GM12865 (cell line): ENCODE measurements around the gene PAK1IP1.
A peak's percentile ranks its signal among the peaks of the same experiment; 100 is the strongest.

ENCODE experiments used
- DNase-seq: peaks from one replicate; pipeline ENCODE4 v3.0.0; 2010; ENCODE audit warnings: low read depth
- H3K4me3 ChIP-seq: 2 replicates; pipeline ENCODE4 v1.5.1; 2011; ENCODE audit warnings: mild to moderate bottlenecking, low read depth, low read length, control low read depth
- TF ChIP-seq, protein P1 (sequence below): IDR thresholded peaks from 2 replicates; pipeline ENCODE4 v1.5.1; 2011; ENCODE audit warnings: low read length, control low read depth, low read depth, inconsistent platforms; ENCODE audit not compliant: insufficient read depth; ENCODE audit errors: missing control alignments

Gene PAK1IP1

DNA sequence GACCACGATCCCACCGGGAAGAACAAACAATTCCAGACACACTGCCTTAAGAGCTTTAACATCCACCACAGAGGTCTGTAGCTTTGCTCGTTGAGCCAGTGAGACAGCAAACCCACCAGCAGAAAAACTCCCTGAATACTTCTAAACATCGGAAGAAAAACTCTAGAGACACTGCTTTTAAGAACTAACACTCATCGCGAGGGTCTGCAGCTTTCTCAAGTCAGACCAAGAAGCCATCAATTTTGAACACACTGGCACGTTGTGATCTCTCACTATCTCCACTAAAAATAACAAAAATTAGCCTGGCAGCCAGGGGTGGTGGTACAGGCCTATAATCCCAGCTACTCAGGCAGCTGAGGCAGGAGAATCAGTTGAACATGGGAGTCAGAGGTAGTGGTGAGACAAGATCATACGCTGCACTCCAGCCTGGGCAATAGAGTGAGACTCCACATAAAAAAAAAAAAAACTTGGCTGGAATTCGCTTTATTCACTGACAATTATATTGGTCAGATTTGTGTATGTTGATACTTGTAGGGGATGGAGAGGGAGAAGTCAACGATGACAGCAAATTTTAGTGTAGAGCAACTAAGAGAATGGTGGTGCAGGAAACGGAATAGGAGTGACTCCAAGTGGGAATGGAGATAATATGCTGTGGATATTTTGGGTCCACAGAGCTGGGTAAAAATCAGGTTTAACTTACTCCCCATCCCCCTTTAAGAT is 27.2 kb downstream of the PAK1IP1 start:
- TF ChIP-seq, protein P1, sequence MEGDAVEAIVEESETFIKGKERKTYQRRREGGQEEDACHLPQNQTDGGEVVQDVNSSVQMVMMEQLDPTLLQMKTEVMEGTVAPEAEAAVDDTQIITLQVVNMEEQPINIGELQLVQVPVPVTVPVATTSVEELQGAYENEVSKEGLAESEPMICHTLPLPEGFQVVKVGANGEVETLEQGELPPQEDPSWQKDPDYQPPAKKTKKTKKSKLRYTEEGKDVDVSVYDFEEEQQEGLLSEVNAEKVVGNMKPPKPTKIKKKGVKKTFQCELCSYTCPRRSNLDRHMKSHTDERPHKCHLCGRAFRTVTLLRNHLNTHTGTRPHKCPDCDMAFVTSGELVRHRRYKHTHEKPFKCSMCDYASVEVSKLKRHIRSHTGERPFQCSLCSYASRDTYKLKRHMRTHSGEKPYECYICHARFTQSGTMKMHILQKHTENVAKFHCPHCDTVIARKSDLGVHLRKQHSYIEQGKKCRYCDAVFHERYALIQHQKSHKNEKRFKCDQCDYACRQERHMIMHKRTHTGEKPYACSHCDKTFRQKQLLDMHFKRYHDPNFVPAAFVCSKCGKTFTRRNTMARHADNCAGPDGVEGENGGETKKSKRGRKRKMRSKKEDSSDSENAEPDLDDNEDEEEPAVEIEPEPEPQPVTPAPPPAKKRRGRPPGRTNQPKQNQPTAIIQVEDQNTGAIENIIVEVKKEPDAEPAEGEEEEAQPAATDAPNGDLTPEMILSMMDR, result no peak
- H3K4me3 ChIP-seq, result peak overlapping the region; percentile 65
- DNase-seq, result no peak

DNA sequence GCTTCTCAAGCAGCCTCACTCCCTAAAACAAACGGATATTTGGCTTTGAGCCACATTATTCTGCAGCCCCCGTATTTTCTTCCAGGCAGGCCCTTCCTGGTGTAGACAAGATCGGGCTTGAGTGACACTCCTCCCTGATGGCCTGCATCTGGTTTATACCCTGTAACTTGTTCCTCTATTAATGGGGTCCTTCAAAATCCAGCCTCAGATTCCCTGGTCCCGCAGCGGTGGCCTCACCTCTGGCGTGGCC is 27.7 kb downstream of the PAK1IP1 start:
- no peak for DNase-seq
- TF ChIP-seq, protein P1, result no peak
- peak overlapping the region; percentile 65 for H3K4me3 ChIP-seq

DNA sequence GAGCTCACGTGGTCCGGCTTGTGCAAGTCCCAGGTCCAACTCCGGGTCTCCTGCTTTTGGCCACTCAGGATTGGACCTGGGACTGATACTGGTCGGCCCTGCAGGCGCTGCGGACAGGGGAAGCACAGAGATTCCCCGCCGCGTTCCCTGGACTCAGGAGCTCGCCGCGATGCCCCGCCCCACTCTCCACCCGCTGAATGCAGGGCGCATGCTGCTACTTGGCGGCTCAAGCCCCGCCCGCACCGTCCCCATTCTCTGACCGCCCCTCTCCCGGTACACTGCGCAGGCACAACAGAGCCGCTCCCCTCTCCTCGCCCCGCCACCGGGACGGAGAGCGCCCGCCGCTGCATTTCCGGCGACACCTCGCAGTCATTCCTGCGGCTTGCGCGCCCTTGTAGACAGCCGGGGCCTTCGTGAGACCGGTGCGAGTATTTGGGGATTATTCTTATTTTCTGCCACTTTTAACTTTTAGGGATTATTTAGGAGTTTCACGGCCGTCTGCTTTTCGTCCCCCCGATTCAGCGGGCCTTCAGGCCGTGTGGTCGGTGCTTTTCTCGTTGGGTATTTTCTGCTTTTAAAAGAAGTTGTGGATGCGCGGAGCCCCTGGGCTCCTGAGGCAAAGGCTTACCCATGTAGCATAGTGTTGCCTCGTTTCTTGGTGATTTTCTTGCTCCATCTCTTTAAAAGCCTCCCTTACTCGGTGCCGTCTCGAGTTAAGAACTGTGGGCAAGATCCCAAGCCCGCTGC is 28.2 kb downstream of the PAK1IP1 start, which contains the start of gene TMEM14C:
Gene TMEM14C, plus strand, starts transcription at position 251 of the 747 bp plus-strand sequence. CDS start 1,544 bp downstream, outside the sequence.
- peak; percentile 96 for DNase-seq
- H3K4me3 ChIP-seq, result peak within 1 kb of the TSS; percentile 65
- TF ChIP-seq, protein P1, result no peak

DNA sequence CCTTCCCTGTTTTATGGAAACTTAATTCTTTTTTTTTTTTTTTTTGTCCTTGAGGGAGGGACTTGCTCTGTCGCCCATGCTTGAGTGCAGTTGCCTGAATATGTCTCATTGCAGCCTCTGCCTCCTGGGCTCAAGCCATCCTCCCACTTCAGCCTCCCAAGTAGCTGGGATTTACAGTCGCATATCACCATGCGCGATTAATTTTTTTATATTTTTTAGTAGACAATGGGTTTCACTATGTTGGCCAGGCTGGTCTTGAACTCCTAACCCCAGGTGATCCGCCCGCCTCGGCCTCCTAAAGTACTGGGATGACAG is 28.8 kb downstream of the PAK1IP1 start:
- H3K4me3 ChIP-seq, result peak overlapping the region; percentile 65
- TF ChIP-seq, protein P1, result no peak
- peak; percentile 17 for DNase-seq

DNA sequence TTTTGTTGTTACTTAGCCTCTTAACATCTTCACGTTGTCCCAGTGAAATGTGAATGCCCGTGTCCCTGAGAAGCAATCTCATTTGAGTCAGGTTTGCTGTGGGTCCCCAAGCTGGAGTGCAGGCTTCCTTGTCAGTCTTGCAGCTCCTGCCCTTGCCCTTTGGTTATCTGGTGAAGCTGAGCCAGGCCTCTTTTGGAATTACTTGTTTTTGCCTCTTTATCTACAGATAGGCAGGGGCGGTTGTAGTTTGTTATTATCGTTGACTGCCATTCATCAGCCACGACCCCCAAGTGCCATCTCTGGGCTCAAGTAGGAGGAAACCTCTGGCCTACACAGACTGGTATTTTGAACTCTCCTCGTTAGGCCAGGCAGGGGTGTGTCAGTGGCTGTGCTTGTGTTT is 30.3 kb downstream of the PAK1IP1 start:
- TF ChIP-seq, protein P1, result no peak
- H3K4me3 ChIP-seq, result no peak overlapping the region
- DNase-seq, result no peak

DNA sequence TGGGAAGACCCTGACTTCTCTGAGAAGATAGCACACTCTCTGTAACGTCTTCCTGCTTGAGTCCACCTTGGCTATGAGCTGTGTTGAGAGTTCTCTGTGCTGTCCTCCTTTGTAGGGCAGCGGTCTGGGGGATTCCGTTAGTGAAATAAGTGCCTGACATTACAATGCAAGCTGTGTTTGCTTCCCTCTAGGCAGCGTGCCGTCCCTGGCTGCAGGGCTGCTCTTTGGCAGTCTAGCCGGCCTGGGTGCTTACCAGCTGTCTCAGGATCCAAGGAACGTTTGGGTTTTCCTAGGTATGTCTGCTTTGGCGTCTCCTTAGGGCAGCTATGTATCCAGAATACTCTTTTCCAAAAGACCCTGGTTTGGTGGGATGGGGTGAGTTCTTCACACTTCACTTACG is 30.9 kb downstream of the PAK1IP1 start:
- no peak for DNase-seq
- no peak overlapping the region for H3K4me3 ChIP-seq
- TF ChIP-seq, protein P1, result no peak
